ENCODE measurements around the gene SYCP3.

- TF ChIP-seq CTCF (IDR thresholded peaks at IDR 0.05; ENCODE audit: insufficient read depth, low read length) (no peak), POLR2AphosphoS5 (IDR thresholded peaks at IDR 0.05; ENCODE audit: low read depth) (no peak), GABPA (IDR thresholded peaks at IDR 0.05; ENCODE audit: low read depth) (no peak), SPI1 (IDR thresholded peaks at IDR 0.05; ENCODE audit: borderline replicate concordance, low read depth) (no peak)
- TF ChIP-seq, protein P1, sequence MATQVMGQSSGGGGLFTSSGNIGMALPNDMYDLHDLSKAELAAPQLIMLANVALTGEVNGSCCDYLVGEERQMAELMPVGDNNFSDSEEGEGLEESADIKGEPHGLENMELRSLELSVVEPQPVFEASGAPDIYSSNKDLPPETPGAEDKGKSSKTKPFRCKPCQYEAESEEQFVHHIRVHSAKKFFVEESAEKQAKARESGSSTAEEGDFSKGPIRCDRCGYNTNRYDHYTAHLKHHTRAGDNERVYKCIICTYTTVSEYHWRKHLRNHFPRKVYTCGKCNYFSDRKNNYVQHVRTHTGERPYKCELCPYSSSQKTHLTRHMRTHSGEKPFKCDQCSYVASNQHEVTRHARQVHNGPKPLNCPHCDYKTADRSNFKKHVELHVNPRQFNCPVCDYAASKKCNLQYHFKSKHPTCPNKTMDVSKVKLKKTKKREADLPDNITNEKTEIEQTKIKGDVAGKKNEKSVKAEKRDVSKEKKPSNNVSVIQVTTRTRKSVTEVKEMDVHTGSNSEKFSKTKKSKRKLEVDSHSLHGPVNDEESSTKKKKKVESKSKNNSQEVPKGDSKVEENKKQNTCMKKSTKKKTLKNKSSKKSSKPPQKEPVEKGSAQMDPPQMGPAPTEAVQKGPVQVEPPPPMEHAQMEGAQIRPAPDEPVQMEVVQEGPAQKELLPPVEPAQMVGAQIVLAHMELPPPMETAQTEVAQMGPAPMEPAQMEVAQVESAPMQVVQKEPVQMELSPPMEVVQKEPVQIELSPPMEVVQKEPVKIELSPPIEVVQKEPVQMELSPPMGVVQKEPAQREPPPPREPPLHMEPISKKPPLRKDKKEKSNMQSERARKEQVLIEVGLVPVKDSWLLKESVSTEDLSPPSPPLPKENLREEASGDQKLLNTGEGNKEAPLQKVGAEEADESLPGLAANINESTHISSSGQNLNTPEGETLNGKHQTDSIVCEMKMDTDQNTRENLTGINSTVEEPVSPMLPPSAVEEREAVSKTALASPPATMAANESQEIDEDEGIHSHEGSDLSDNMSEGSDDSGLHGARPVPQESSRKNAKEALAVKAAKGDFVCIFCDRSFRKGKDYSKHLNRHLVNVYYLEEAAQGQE (IDR thresholded peaks at IDR 0.05; ENCODE audit: insufficient replicate concordance, low read depth) = no peak
Measured at GRCh38 chr12:101779200-101779599, 39.9 kb upstream of the SYCP3 start.

Data from HL-60 (cell line).